GM18520 (cell line): ENCODE results near the gene DUOX1.
A peak's percentile ranks its signal among the peaks of the same experiment; 100 is the strongest.
"Not testable (repeated sequence)": the region's sequence is repeated elsewhere in the genome, so short reads cannot be mapped to it uniquely, and the experiment has no call there.

Experiments
- ATAC-seq: cut with Tn5 transposase; IDR thresholded peaks from one replicate; pipeline ENCODE4 v1.9.1; 2021; ENCODE audit not compliant: unreplicated experiment

The DUOX1 gene

GRCh38 chr15:45120081-45120972 lies 9.5 kb upstream of the DUOX1 start:
- ATAC-seq: no peak

- peak; percentile 57 for ATAC-seq
Observed at GRCh38 chr15:45121020-45121419, 8.8 kb upstream of the DUOX1 start.

DNA sequence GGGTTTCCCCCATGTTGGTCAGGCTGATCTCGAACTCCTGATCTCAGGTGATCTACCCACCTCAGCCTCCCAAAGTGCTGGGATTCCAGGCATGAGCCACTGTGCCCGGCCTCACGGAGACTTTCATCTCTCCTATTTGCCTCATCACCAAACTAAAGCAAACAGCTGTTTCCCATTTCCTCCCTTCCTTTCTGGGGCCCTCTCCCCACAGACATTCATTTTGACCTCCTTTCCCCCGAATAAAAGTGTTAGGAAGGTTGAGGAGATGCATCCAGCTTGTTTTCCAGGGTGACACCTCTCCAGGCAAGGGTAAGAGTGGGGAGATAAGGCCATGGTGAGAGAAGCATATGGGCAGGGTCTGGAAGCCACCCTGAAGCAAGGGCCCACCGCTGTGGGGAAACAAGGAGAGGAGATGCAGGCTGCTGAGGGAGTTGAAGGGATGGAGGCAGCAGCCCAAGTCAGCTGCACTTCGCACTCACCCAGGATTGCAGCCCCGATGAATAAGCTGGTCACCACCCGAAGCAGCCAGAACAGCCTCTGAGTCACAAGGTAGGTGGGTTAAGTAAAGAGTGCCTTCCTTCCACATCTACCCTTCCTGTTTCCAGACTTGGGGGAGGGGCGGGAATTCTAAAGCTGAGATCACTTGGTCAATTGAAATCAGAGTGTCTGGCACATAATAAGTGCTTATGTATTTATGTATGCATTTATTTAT lies 7.9 kb upstream of the DUOX1 start:
- ATAC-seq: no peak

GRCh38 chr15:45122719-45123118 lies 7.1 kb upstream of the DUOX1 start:
- no peak for ATAC-seq

GRCh38 chr15:45123397-45123796 lies 6.4 kb upstream of the DUOX1 start:
- no peak for ATAC-seq

GRCh38 chr15:45126535-45127158 lies 3.1 kb upstream of the DUOX1 start:
- no peak for ATAC-seq

DNA sequence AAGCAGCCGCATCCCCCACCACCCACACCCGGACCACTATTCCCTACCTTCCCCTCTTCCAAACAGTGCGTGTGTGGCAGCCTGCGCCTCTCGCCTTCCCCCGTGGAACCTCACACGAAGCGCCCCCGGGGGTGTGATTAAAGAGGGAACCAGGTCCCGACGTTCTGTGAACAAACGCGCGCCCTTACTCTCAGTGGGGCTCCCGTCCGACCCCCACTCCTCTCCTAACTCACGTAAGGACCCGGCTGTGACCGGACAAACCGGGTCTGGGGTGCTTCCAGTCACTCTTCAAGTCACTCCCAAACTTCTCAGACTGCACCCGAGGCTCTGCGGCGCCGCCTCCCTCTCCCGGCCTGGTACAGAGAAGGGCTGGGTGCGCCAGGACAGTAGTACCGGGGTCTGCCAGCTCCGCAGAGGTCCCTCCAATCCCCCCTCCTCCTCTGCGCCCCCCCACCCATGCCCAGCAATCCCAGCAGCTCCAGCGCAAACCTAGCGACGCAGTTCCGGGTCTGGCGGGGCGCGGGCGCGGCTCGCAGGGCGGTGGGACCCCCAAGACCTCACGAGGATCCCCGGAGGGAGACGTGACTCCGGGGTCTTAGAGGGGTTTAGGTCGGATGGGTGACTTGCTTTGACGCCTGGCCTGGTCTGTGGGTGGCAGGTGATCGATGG lies 689 bp upstream of the DUOX1 start:
- ATAC-seq: no peak

DNA sequence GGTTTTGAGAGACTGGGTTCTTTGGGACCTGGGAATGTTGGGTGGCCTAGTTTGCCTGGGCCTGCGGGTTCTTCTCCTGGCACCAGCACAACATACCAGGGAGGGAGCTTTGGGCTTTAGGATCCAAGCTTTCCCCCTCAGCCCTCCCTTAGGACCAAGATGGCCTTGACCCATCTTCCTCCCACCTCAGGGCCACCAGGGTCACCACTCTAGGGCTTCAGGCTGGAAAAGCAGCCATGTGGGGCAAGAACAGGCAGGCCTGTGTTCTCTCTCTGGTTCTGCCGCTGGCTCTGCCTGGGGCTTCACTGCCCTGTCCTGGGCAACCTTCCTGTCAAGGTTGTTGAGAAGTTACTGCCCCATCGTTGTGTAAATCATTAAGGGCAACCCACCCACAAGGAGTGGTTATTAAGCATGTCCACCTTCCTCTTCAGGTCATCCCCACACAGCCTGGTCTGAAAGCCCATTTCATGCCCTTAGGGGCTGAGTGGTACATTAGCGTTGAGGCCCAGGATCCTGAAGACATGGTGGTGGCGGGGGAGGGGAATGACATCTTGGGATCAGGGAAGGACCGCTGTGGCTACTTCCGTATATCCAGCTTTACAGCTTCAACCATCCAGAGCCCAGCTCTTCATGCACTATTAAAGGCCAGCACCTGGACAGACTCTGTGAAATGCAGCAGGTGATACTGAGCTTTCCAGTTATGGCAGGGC lies 652 bp downstream of the DUOX1 start:
- ATAC-seq: no peak

- no peak for ATAC-seq
Observed at GRCh38 chr15:45131510-45131909, 1.7 kb downstream of the DUOX1 start.

GRCh38 chr15:45132844-45133560 lies 3.2 kb downstream of the DUOX1 start:
- no peak for ATAC-seq

GRCh38 chr15:45133561-45133920 lies 3.7 kb downstream of the DUOX1 start:
- no peak for ATAC-seq

DNA sequence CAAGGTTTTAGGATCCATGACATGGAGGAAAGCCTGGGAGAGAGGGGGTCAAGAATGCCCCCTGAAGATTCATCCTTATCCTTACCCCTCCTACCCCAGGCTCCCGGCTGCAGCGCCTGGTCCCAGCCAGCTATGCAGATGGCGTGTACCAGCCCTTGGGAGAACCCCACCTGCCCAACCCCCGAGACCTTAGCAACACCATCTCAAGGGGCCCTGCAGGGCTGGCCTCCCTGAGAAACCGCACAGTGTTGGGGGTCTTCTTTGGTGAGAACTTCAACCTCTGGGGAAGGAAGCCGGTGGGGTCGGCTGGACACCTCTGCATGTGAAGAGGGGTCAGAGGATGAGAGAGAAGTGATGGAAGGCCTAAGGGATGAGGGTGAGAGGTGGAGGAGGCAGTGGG lies 4.3 kb downstream of the DUOX1 start:
- ATAC-seq: no peak

DNA sequence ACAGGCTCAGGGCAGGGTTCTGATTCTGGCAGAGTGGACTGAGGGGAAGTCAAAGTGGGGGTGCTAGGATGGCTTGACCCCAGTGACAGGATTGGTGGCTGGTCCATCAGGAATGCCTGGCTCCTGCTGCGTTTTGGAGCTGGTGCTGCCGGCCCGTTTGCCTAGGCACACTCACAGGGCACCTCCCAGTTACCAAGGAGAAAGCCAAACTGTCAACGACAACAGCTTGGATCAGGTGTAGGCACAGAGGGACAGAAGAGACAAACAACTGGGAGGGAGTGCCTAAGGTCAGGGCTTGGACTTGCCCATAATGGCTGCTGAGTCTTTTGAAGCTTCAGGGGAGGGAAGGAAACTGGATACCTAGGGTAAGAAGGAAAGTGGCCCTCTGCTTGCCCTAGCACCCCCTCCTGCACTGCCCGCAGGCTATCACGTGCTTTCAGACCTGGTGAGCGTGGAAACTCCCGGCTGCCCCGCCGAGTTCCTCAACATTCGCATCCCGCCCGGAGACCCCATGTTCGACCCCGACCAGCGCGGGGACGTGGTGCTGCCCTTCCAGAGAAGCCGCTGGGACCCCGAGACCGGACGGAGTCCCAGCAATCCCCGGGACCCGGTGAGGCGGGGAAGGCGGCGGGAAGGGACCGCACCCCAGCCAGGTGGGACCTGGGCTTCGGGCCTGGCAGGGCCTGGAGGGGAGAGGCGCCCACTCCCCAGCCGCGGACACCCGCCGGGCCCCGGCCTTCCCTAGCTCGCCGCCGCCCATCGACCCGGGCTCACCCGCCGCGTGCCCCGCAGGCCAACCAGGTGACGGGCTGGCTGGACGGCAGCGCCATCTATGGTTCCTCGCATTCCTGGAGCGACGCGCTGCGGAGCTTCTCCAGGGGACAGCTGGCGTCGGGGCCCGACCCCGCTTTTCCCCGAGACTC lies 5.1 kb downstream of the DUOX1 start:
- no peak for ATAC-seq

- not testable (repeated sequence) for ATAC-seq
Observed at GRCh38 chr15:45135705-45136377, 6.0 kb downstream of the DUOX1 start.

DNA sequence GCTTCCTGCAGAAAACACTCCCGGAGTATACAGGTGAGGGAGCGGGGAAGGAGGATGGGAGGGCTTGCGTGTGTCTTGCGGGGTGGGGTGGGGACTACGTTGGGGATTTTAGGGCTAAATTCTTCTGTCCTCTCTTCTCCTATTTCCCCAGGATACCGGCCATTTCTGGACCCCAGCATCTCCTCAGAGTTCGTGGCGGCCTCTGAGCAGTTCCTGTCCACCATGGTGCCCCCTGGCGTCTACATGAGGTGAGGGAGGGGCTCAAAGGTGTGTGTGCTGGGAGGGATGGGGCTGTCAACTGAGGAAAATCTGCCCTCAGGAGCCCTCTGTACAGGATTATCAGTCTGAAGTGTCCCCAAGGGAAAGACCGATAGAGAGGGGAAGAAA lies 6.6 kb downstream of the DUOX1 start:
- ATAC-seq: no peak

- no peak for ATAC-seq
Observed at GRCh38 chr15:45137703-45138102, 7.9 kb downstream of the DUOX1 start.

DNA sequence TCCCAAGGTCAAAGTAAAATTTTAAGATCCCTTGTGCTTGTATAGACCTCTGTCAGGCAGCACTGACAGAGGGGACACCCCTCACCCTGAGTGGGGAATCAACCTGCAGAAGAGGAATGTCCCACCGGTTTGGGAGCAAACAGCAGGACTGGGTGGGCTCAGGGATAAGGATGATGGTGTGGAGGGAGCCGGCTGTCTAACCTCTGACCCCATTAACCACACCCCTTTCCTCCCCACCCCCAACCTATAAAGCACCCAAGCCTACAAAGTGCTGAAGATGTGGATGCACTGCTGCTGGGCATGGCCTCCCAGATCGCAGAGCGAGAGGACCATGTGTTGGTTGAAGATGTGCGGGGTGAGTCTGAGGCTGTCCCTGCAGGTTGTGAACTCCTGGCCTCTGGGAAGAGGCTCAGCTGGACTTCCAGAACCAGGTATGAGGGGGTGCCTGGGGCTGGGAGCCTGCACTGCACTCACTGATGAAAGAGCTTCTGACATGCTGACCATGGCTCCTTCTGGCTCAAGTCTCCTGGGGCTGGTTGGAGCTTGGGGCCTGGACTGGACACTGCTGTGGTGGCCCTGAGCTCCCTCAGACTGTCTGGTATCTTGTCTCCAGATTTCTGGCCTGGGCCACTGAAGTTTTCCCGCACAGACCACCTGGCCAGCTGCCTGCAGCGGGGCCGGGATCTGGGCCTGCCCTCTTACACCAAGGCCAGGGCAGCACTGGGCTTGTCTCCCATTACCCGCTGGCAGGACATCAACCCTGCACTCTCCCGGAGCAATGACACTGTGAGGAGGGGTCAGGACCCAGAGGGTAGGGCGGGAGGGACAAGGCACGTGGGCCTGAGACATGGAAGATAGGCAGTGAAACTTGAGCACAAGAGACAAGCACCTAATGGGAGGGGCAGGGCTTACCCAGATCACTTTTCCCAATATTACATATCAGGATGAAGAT lies 9.3 kb downstream of the DUOX1 start:
- ATAC-seq: no peak
